IMR-90 (cell line): Measurements from ENCODE around the gene TNS3. TPM values are rescaled to one million over a fixed set of nuclear protein-coding genes. Genes with fewer than 3 reads are reported as not detected.

ENCODE experiments used
- ATAC-seq: fragments of 200-7000 bp; cut with Tn5 transposase; 2 replicates; pipeline ENCODE4 v1.9.1; 2020; ENCODE audit warnings: low read depth, mild to moderate bottlenecking, moderate library complexity
- BruUV-seq: library from RNA; stranded (reverse); fragments of 400-500 nt; replicated peaks from 2 replicates; lab custom pipeline; 2021; lab: Mats Ljungman, UMichigan
- CTCF ChIA-PET: fragments of 300-600 bp; formaldehyde crosslinking; extraction: SDS; loops from one replicate; lab custom pipeline; 2021; ENCODE audit warnings: antibody characterized with exemption; lab: Yijun Ruan, JAX
- POLR2A ChIA-PET: fragments of 300-600 bp; sonication (Branson Sonifier 250); formaldehyde crosslinking; loops from one replicate; lab custom pipeline; 2022; ENCODE audit warnings: antibody characterized with exemption; ENCODE audit not compliant: unreplicated experiment; lab: Charles Lee
- DNase-seq: peaks from one replicate; pipeline ENCODE4 v3.0.0; 2013
- H2AFZ ChIP-seq: replicated peaks from 2 replicates; pipeline ENCODE3; 2013; ENCODE audit warnings: low read length, mild to moderate bottlenecking; ENCODE audit not compliant: poor library complexity
- H2AK5ac ChIP-seq: 2 replicates; pipeline ENCODE4 v1.6.1; 2013; ENCODE audit warnings: low read depth, low read length, inconsistent platforms
- H2AK9ac ChIP-seq: replicated peaks from 2 replicates; pipeline ENCODE3; 2013; ENCODE audit warnings: mild to moderate bottlenecking, low read depth, low read length, moderate library complexity; ENCODE audit not compliant: poor library complexity
- H2BK120ac ChIP-seq: 2 replicates; pipeline ENCODE4 v1.6.1; 2013; ENCODE audit warnings: low read depth, low read length, inconsistent platforms
- H2BK15ac ChIP-seq: 3 replicates; pipeline ENCODE4 v1.6.1; 2013; ENCODE audit warnings: low read depth, low read length, inconsistent platforms
- H2BK20ac ChIP-seq: 2 replicates; pipeline ENCODE4 v1.6.1; 2013; ENCODE audit warnings: low read depth, mild to moderate bottlenecking, inconsistent platforms, low read length, moderate library complexity
- H2BK5ac ChIP-seq: 2 replicates; pipeline ENCODE4 v1.6.1; 2013; ENCODE audit warnings: mild to moderate bottlenecking, low read depth, low read length, inconsistent platforms; ENCODE audit not compliant: poor library complexity, severe bottlenecking
- H3K14ac ChIP-seq: replicated peaks from 2 replicates; pipeline ENCODE4 v1.6.1; 2013; ENCODE audit warnings: low read depth, low read length, inconsistent platforms
- H3K18ac ChIP-seq: 2 replicates; pipeline ENCODE4 v1.6.1; 2013; ENCODE audit warnings: low read depth, low read length, control low read depth
- H3K23ac ChIP-seq: 2 replicates; pipeline ENCODE4 v1.6.1; 2013; ENCODE audit warnings: low read depth, low read length, inconsistent platforms
- H3K27ac ChIP-seq: 2 replicates; pipeline ENCODE4 v1.5.1; 2013; ENCODE audit warnings: mild to moderate bottlenecking, control low read depth, low read length; ENCODE audit not compliant: insufficient read depth
- H3K27me3 ChIP-seq: 2 replicates; pipeline ENCODE4 v1.6.1; 2013; ENCODE audit warnings: low read length; ENCODE audit not compliant: control insufficient read depth, insufficient read depth
- H3K36me3 ChIP-seq: 2 replicates; pipeline ENCODE4 v1.6.1; 2013; ENCODE audit warnings: low read length, mixed read lengths; ENCODE audit not compliant: control insufficient read depth, insufficient read depth
- H3K4ac ChIP-seq: 2 replicates; pipeline ENCODE4 v1.6.1; 2013; ENCODE audit warnings: low read depth, low read length, inconsistent platforms
- H3K4me1 ChIP-seq: 2 replicates; pipeline ENCODE4 v1.6.1; 2013; ENCODE audit warnings: low read length, mixed read lengths; ENCODE audit not compliant: control insufficient read depth, insufficient read depth
- H3K4me2 ChIP-seq: 2 replicates; pipeline ENCODE4 v1.6.1; 2013; ENCODE audit warnings: low read depth, mild to moderate bottlenecking, control low read depth, low read length, moderate library complexity
- H3K4me3 ChIP-seq: 2 replicates; pipeline ENCODE4 v1.5.1; 2013; ENCODE audit warnings: low read depth, mild to moderate bottlenecking, control low read depth, low read length, moderate library complexity; ENCODE audit not compliant: insufficient read depth
- H3K56ac ChIP-seq: 2 replicates; pipeline ENCODE4 v1.6.1; 2013; ENCODE audit warnings: low read length, inconsistent platforms; ENCODE audit not compliant: insufficient read depth; ENCODE audit errors: extremely low read depth
- H3K79me1 ChIP-seq, 2 experiments: 2 replicates each; pipeline ENCODE4 v1.6.1; 2013; ENCODE audit warnings: low read length in 2 of 2, inconsistent platforms in 1 of 2, low read depth in 1 of 2
- H3K9ac ChIP-seq: 2 replicates; pipeline ENCODE4 v1.6.1; 2013; ENCODE audit warnings: low read depth, low read length, control low read depth
- H3K9me1 ChIP-seq: 2 replicates; pipeline ENCODE4 v1.6.1; 2013; ENCODE audit warnings: low read length, inconsistent platforms; ENCODE audit not compliant: insufficient read depth
- H3K9me3 ChIP-seq: 2 replicates; pipeline ENCODE4 v1.6.1; 2013; ENCODE audit warnings: low read length; ENCODE audit not compliant: control insufficient read depth, insufficient read depth
- H4K20me1 ChIP-seq: 2 replicates; pipeline ENCODE4 v1.6.1; 2013; ENCODE audit warnings: low read length, inconsistent platforms; ENCODE audit not compliant: insufficient read depth
- H4K5ac ChIP-seq: 2 replicates; pipeline ENCODE4 v1.6.1; 2013; ENCODE audit warnings: mild to moderate bottlenecking, low read depth, low read length, control low read depth
- H4K8ac ChIP-seq, 2 experiments: 2 replicates each; pipeline ENCODE4 v1.6.1; 2013; ENCODE audit warnings: low read depth in 2 of 2, low read length in 2 of 2, control low read depth in 1 of 2, inconsistent platforms in 1 of 2
- H4K91ac ChIP-seq: 2 replicates; pipeline ENCODE4 v1.6.1; 2013; ENCODE audit warnings: low read depth, low read length, inconsistent platforms; ENCODE audit not compliant: insufficient read depth
- BHLHE40 ChIP-seq: fragments of 150-350 bp; IDR thresholded peaks from 2 replicates; pipeline ENCODE4 v1.6.1; 2016; ENCODE audit warnings: mild to moderate bottlenecking, low read depth, low read length
- CEBPB ChIP-seq: IDR thresholded peaks from 2 replicates; pipeline ENCODE4 v1.6.1; 2012; ENCODE audit warnings: low read depth, low read length, improper control_type of control experiment
- CHD1 ChIP-seq: IDR thresholded peaks from 2 replicates; pipeline ENCODE4 v1.6.1; 2012; ENCODE audit warnings: low read depth, low read length, improper control_type of control experiment
- CTCF ChIP-seq: conservative IDR thresholded peaks from 2 replicates; pipeline ENCODE4 v1.5.1; 2012; ENCODE audit warnings: mild to moderate bottlenecking, low read depth, low read length, improper control_type of control experiment
- ELK1 ChIP-seq: fragments of 150-350 bp; IDR thresholded peaks from 2 replicates; pipeline ENCODE4 v1.6.1; 2016; ENCODE audit warnings: low read depth, mild to moderate bottlenecking, low read length, moderate library complexity, borderline replicate concordance
- FOS ChIP-seq: fragments of 150-350 bp; IDR thresholded peaks from 2 replicates; pipeline ENCODE4 v1.6.1; 2016; ENCODE audit warnings: low read depth, low read length
- MAFK ChIP-seq: IDR thresholded peaks from 2 replicates; pipeline ENCODE4 v1.6.1; 2012; ENCODE audit warnings: low read depth, low read length, improper control_type of control experiment
- MAZ ChIP-seq: IDR thresholded peaks from 2 replicates; pipeline ENCODE4 v1.6.1; 2012; ENCODE audit warnings: low read depth, mild to moderate bottlenecking, low read length, improper control_type of control experiment, moderate library complexity, borderline replicate concordance
- MXI1 ChIP-seq: IDR thresholded peaks from 2 replicates; pipeline ENCODE4 v1.6.1; 2012; ENCODE audit warnings: low read depth, mild to moderate bottlenecking, low read length, moderate library complexity, borderline replicate concordance
- NFE2L2 ChIP-seq: fragments of 150-350 bp; IDR thresholded peaks from 2 replicates; pipeline ENCODE4 v1.6.1; 2016; ENCODE audit warnings: low read depth, mild to moderate bottlenecking, low read length
- POLR2A ChIP-seq: IDR thresholded peaks from 2 replicates; pipeline ENCODE4 v1.6.1; 2012; ENCODE audit warnings: mild to moderate bottlenecking, low read depth, low read length
- RAD21 ChIP-seq: IDR thresholded peaks from 2 replicates; pipeline ENCODE4 v1.6.1; 2012; ENCODE audit warnings: low read length, improper control_type of control experiment
- RCOR1 ChIP-seq: IDR thresholded peaks from 2 replicates; pipeline ENCODE4 v1.6.1; 2012; ENCODE audit warnings: mild to moderate bottlenecking, low read length, improper control_type of control experiment; ENCODE audit not compliant: insufficient replicate concordance
- RFX5 ChIP-seq: IDR thresholded peaks from 2 replicates; pipeline ENCODE4 v1.8.0; 2012; ENCODE audit warnings: low read depth, mild to moderate bottlenecking, low read length, moderate library complexity
- SMC3 ChIP-seq: fragments of 150-350 bp; IDR thresholded peaks from 2 replicates; pipeline ENCODE4 v1.6.1; 2016; ENCODE audit warnings: low read depth, mild to moderate bottlenecking, antibody characterized with exemption, low read length, moderate library complexity
- USF2 ChIP-seq: fragments of 150-350 bp; IDR thresholded peaks from 2 replicates; pipeline ENCODE4 v1.6.1; 2017; ENCODE audit warnings: mild to moderate bottlenecking, antibody characterized with exemption, low read length, low read depth
- WGBS, 2 experiments: methylation state at CpG; one replicate each; pipeline versions ENCODE4 v1.1.5 to v1.1.7; 2013; ENCODE audit warnings: missing lambda C conversion rate in 2 of 2; ENCODE audit not compliant: insufficient read length in 1 of 2; ENCODE audit errors: extremely low coverage in 2 of 2; 5-methylcytosine and 5-hydroxymethylcytosine counted together
- dilution Hi-C: fragments of 300-500 bp; cut with HindIII; formaldehyde crosslinking; loops from one replicate; pipeline ENCODE4 v1.14.3; 2018; ENCODE audit warnings: low sequenced_read_pairs; ENCODE audit not compliant: unreplicated experiment
- in situ Hi-C: fragments of 300-500 bp; cut with MboI; formaldehyde crosslinking; loops from 3 replicates; pipeline ENCODE4 v1.14.3; 2019; ENCODE audit warnings: low sequenced_read_pairs, inconsistent platforms, mixed read lengths
- intact Hi-C: fragments of 100-400 bp; cut with micrococcal nuclease; formaldehyde crosslinking; loops from 2 replicates; pipeline ENCODE4 v1.10.0; 2022
- polyA plus RNA-seq, 3 experiments: library from polyadenylated mRNA; depleted of rRNA; stranded (reverse); fragments of >200 nt; gene quantifications; 2 replicates each; pipeline ENCODE4 v1.2.3, GENCODE V29; 2012; ENCODE audit warnings: low replicate concordance in 1 of 3
- total RNA-seq: library from RNA; depleted of rRNA; stranded (reverse); fragments of >200 nt; gene quantifications from 2 replicates; pipeline ENCODE4 v1.2.3, GENCODE V29; 2012

TNS3 gene
- total and polyA plus RNA-seq, 2 of the 4 experiments (the other 2 are of a cell fraction), result 64.3 to 79.2 TPM

DNA sequence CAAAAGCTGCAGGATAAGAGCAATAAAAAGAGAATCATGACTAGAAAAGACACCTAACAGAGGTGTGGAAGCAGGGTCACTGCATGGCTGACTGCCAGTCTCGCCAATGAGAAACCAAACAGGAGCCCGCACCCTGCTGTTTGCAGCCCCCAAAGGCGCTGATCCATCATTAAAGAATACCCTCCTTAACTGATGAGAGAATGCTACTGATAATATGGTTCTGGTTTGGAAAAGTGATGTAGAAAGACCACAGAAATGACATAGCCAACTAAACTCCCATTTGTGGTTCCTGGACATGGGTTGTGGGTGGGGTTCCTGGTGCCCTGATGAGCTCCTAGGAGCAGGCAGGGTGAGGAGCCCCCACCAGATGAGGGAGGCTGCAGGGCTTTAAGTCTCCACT lies 207.4 kb downstream of the TNS3 start:
- no peak overlapping the region for H2BK20ac ChIP-seq
- H4K8ac ChIP-seq, result no peak overlapping the region
- H3K79me1 ChIP-seq, result peaks cover 36 to 90% of the 10 kb centered on the region in 2 experiments
- no peaks in the 10 kb centered on the region for H3K9me3 ChIP-seq
- BruUV-seq, result no TSS peak
- H4K20me1 ChIP-seq, result peaks cover 93% of the 10 kb centered on the region
- H3K18ac ChIP-seq, result no peak overlapping the region
- no peaks in the 10 kb centered on the region for H3K27me3 ChIP-seq
- H3K23ac ChIP-seq, result no peak overlapping the region
- no peak overlapping the region for H3K56ac ChIP-seq
- H3K4me1 ChIP-seq, result peaks cover 17% of the 10 kb centered on the region
- no peak overlapping the region for H3K4me3 ChIP-seq
- H2AK5ac ChIP-seq, result no peak overlapping the region
- ChIA-PET CTCF (no interaction called here), POLR2A (no interaction called here)
- dilution Hi-C loops, result no loop called here
- H3K4ac ChIP-seq, result no peak overlapping the region
- no peak overlapping the region for H3K27ac ChIP-seq
- no peak overlapping the region for H4K5ac ChIP-seq
- no peak for TF ChIP-seq ELK1
- TF ChIP-seq NFE2L2, result no peak
- no peak for TF ChIP-seq RCOR1
- TF ChIP-seq CEBPB, result no peak
- no peak for TF ChIP-seq SMC3
- no peak for TF ChIP-seq BHLHE40
- no peak for TF ChIP-seq POLR2A
- TF ChIP-seq RFX5, result no peak
- TF ChIP-seq CTCF, result no peak
- no peak for TF ChIP-seq USF2
- TF ChIP-seq FOS, result no peak
- TF ChIP-seq RAD21, result no peak
- no peak for TF ChIP-seq MXI1
- TF ChIP-seq MAZ, result no peak
- no peak for TF ChIP-seq MAFK
- no peak for TF ChIP-seq CHD1
- H4K91ac ChIP-seq, result no peak overlapping the region
- H3K9ac ChIP-seq, result no peak overlapping the region
- H2AK9ac ChIP-seq, result no peak overlapping the region
- DNase-seq (no peak), ATAC-seq (no peak)
- no CpG with 5 or more reads among the region's 3 CpGs for WGBS, 2 experiments
- peaks cover 51% of the 10 kb centered on the region for H3K9me1 ChIP-seq
- in situ Hi-C loops, result no loop called here
- no peak overlapping the region for H3K14ac ChIP-seq
- H3K4me2 ChIP-seq, result no peak overlapping the region
- peaks cover 9% of the 10 kb centered on the region for H3K36me3 ChIP-seq
- intact Hi-C loops, result no loop called here
- H2BK120ac ChIP-seq, result no peak overlapping the region
- H2AFZ ChIP-seq, result no peak overlapping the region
- no peak overlapping the region for H2BK15ac ChIP-seq
- no peak overlapping the region for H2BK5ac ChIP-seq
